ENCODE data around the gene SPDYE5. TPM values are rescaled to one million over a fixed set of nuclear protein-coding genes. Genes with fewer than 3 reads are reported as not detected.

The SPDYE5 gene
- total RNA-seq, 1 donor from 2014 or later, result not detected

DNA sequence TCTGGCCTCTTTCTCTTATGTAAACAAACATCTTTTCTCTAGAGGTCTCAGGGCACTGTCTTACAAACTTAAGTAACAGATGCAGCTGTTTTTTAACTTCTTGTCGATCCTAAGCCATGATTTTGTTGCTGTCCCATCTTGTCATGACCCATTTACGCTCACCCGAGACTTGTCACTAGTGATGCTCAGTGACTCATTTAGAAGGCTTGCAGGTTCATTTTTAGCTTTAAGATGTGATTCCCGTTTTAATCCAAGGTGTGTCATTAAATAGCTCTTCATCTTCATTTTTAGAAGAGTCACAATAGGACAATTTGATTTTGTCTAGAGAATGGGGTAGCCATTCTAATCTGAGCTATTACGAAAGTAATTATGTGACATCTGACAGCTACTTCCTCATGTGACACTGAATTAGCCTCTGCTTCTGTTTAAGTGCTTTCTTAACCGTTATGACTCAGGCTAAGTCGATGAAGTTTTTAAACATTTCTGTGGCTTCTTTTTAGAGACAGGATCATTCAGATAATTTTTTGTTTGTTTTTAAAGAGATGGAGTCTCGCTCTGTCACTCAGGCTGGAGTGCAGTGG, 42.7 kb downstream of the SPDYE5 start:
- no peak for DNase-seq (ENCODE audit: extremely low spot score in 2 of 2)
- Histone ChIP-seq H3K4me3 (no peak overlapping the region), H3K27ac (no peak overlapping the region), H3K27me3 (no peaks in the 10 kb centered on the region), H3K9me3 (no peaks in the 10 kb centered on the region), H3K36me3 (peaks cover 0 to 23% of the 10 kb centered on the region in 2 donors), H3K4me1 (no peaks in the 10 kb centered on the region)
- intact Hi-C loops (cut with DNase I), result no loop called here
- no peak for TF ChIP-seq POLR2AphosphoS5 (IDR thresholded peaks at IDR 0.05; ENCODE audit: insufficient read depth in 1 of 2, low read depth in 1 of 2)
- TF ChIP-seq, protein P1, sequence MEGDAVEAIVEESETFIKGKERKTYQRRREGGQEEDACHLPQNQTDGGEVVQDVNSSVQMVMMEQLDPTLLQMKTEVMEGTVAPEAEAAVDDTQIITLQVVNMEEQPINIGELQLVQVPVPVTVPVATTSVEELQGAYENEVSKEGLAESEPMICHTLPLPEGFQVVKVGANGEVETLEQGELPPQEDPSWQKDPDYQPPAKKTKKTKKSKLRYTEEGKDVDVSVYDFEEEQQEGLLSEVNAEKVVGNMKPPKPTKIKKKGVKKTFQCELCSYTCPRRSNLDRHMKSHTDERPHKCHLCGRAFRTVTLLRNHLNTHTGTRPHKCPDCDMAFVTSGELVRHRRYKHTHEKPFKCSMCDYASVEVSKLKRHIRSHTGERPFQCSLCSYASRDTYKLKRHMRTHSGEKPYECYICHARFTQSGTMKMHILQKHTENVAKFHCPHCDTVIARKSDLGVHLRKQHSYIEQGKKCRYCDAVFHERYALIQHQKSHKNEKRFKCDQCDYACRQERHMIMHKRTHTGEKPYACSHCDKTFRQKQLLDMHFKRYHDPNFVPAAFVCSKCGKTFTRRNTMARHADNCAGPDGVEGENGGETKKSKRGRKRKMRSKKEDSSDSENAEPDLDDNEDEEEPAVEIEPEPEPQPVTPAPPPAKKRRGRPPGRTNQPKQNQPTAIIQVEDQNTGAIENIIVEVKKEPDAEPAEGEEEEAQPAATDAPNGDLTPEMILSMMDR (IDR thresholded peaks at IDR 0.05), result no peak
- no peak for TF ChIP-seq POLR2A (IDR thresholded peaks at IDR 0.05)

DNA sequence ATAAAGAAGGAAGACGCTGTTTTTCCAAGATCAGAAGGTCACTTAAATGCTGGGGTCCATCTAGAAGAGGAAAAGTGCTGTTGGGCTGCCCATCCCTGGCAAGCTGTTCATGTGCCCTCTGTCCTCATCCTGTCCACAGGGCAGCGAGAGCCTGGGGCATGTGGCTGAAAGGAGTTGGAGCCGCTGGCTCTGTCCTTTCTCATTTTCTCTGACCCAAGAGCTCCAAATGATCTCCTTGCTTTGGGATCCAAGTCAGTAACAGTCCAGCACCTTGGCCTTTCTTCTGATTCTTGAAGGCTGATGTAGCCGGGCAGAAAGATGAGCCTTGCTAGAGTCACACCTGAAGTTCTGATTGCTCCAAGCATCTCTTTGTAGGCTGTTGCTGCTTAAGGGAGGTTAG, 44.4 kb downstream of the SPDYE5 start:
- DNase-seq (ENCODE audit: extremely low spot score in 2 of 2), result no peak
- Histone ChIP-seq H3K27me3 (no peaks in the 10 kb centered on the region), H3K9me3 (no peaks in the 10 kb centered on the region), H3K36me3 (peaks cover 0 to 31% of the 10 kb centered on the region in 2 donors), H3K27ac (no peak overlapping the region), H3K4me3 (no peak overlapping the region), H3K4me1 (no peaks in the 10 kb centered on the region)
- intact Hi-C loops (cut with DNase I), result no loop called here
- TF ChIP-seq POLR2AphosphoS5 (IDR thresholded peaks at IDR 0.05; ENCODE audit: insufficient read depth in 1 of 2, low read depth in 1 of 2) (no peak), POLR2A (IDR thresholded peaks at IDR 0.05) (no peak)
- TF ChIP-seq, protein P1 (IDR thresholded peaks at IDR 0.05), result no peak

DNA sequence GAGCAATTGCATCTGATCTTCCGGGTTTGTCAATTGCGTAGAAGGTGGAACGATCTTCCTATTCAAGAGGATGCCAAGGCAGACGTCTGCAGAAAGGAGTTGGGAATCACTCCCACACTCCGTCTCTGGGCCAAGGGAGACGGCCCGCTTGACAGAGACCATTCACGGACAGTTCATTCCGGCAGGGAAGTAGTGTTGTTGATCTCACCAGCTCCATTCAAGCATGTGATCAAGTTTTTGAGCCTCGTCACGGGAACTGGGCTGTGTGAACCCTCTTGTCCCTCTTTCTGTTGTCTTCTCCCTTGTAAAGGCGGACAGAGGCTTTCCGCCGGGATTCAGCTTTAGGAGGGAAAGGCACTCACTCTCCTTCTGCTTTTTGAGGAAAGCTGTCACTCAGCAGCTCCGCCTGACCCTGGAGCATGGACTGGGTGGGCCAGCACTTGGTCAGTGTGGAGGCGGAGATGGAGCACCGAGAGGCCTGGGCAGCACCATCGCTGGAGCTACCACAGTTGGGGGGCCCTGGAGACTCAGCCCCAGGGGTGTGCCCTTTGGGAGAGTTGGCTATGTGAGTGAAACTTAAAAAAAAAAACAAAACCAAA, 44.9 kb downstream of the SPDYE5 start:
- intact Hi-C loops (cut with DNase I), result no loop called here
- Histone ChIP-seq H3K9me3 (no peaks in the 10 kb centered on the region), H3K27ac (no peak overlapping the region), H3K4me1 (no peaks in the 10 kb centered on the region), H3K36me3 (peaks cover 0 to 36% of the 10 kb centered on the region in 2 donors), H3K4me3 (no peak overlapping the region), H3K27me3 (no peaks in the 10 kb centered on the region)
- peak in 1 of 2 donors; percentile 52 for DNase-seq (ENCODE audit: extremely low spot score in 2 of 2)
- no peak for TF ChIP-seq POLR2A (IDR thresholded peaks at IDR 0.05)
- TF ChIP-seq POLR2AphosphoS5 (IDR thresholded peaks at IDR 0.05; ENCODE audit: insufficient read depth in 1 of 2, low read depth in 1 of 2), result no peak
- TF ChIP-seq, protein P1 (IDR thresholded peaks at IDR 0.05), result no peak

DNA sequence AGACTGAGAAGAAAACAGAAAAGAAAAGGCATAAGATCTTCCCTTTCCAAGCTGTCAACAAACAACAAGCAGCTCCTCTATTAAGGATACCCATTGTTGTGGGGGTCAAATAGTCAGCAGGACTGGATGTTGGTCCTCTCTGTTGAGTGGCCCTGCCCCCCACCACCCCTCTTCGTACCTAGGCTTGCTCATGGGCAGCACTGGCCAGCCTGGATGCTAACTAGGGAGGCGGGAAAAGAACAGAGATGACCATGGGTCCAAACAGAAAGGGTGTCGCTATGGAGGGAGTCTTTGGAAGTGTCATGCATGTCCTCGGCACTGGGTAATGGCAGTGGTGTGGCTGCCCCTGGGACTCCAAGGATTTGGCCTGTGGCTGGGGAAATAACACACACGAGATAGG, 45.6 kb downstream of the SPDYE5 start:
- TF ChIP-seq POLR2A (IDR thresholded peaks at IDR 0.05) (no peak), POLR2AphosphoS5 (IDR thresholded peaks at IDR 0.05; ENCODE audit: insufficient read depth in 1 of 2, low read depth in 1 of 2) (no peak)
- TF ChIP-seq, protein P1 (IDR thresholded peaks at IDR 0.05), result no peak
- peak in 1 of 2 donors; percentile 20 for DNase-seq (ENCODE audit: extremely low spot score in 2 of 2)
- H3K4me3 ChIP-seq, result no peak overlapping the region
- intact Hi-C loops (cut with DNase I), result no loop called here
- H3K27ac ChIP-seq, result no peak overlapping the region
- H3K9me3 ChIP-seq, result no peaks in the 10 kb centered on the region
- H3K4me1 ChIP-seq, result no peaks in the 10 kb centered on the region
- peaks cover 0 to 39% of the 10 kb centered on the region in 2 donors for H3K36me3 ChIP-seq
- H3K27me3 ChIP-seq, result no peaks in the 10 kb centered on the region
